Adrenal gland (tissue), 12 donors: ENCODE data around the gene CAMK1D. TPM values are rescaled to one million over a fixed set of nuclear protein-coding genes. Genes with fewer than 3 reads are reported as not detected.

Experiments
- DNase-seq, 7 donors: peaks; one replicate each; pipeline ENCODE4 v3.0.0-alpha.2; 2019 to 2020
- H3K27ac ChIP-seq, 5 donors: fragments of 200-600 bp; sonication (generic) in 4 of 5; 1 replicate in 3 of 5; 2 replicates in 2 of 5; pipeline versions ENCODE4 v1.5.1 to v1.8.0; 2016 to 2020; ENCODE audit warnings: mild to moderate bottlenecking in 1 of 5
- H3K27me3 ChIP-seq: fragments of 200-600 bp; 2 replicates; pipeline ENCODE4 v1.8.0; 2021
- H3K36me3 ChIP-seq, 2 donors: fragments of 200-600 bp; replicated peaks in 1 of 2; 1 replicate in 1 of 2; 2 replicates in 1 of 2; pipeline versions ENCODE4 v1.5.1 to v1.8.0; 2018 to 2022
- H3K4me1 ChIP-seq, 2 donors: fragments of 200-600 bp; replicated peaks in 1 of 2; 1 replicate in 1 of 2; 2 replicates in 1 of 2; pipeline versions ENCODE4 v1.5.1 to v1.8.0; 2018 to 2021
- H3K4me3 ChIP-seq, 4 donors: fragments of 200-600 bp; sonication (generic) in 3 of 4; one replicate each; pipeline ENCODE4 v1.5.1; 2016 to 2018
- H3K9me3 ChIP-seq, 3 donors: fragments of 200-600 bp; sonication (generic) in 1 of 3; replicated peaks in 1 of 3; 1 replicate in 2 of 3; 2 replicates in 1 of 3; pipeline versions ENCODE4 v1.5.1 to v1.8.0; 2016 to 2021
- CTCF ChIP-seq, 6 experiments: fragments of 450-650 bp in 4 of 6; fragments of 200-600 bp in 2 of 6; sonication (generic) in 1 of 6; IDR thresholded peaks; 1 replicate in 5 of 6; 2 replicates in 1 of 6; pipeline versions ENCODE4 v1.5.1 to v1.8.0; 2016 to 2021; ENCODE audit warnings: antibody characterized with exemption in 6 of 6, mild to moderate bottlenecking in 2 of 6, moderate library complexity in 1 of 6
- POLR2A ChIP-seq, 2 donors: fragments of 450-650 bp; IDR thresholded peaks; one replicate each; pipeline ENCODE4 v1.6.1; 2017; ENCODE audit warnings: antibody characterized with exemption in 2 of 2, mild to moderate bottlenecking in 2 of 2, moderate library complexity in 1 of 2
- WGBS, 4 donors: extraction: QIAGEN DNeasy Blood & Tissue Kit in 2 of 4; methylation state at CpG; one replicate each; pipeline versions ENCODE4 v1.1.5 to v1.1.7; 2013 to 2017; 5-methylcytosine and 5-hydroxymethylcytosine counted together
- intact Hi-C, 2 donors: fragments of 100-400 bp; cut with DNase I; formaldehyde crosslinking; loops; one replicate each; pipeline versions ENCODE4 v1.14.1 to v1.15.0; 2022 to 2023
- polyA plus RNA-seq, 3 donors: library from polyadenylated mRNA; stranded (reverse); fragments of 200-250 nt in 2 of 3; fragments of 350-450 nt in 1 of 3; fragmentation: Illumina TruSeq in 1 of 3; extraction: RNeasy Lipid Tissue Mini Kit (QIAGEN cat#74804) in 1 of 3; gene quantifications; one replicate each; pipeline ENCODE4 v1.2.3, GENCODE V29; 2013 to 2014
- total RNA-seq, 9 donors: library from RNA; depleted of rRNA in 4 of 9; stranded (reverse); fragments of >200 nt in 4 of 9; fragments of 120-200 nt in 1 of 9; fragmentation: NEBNext Ultra II Directional in 1 of 9; extraction: Animal tissue kit (Norgen Biotek cat#: 25700) in 1 of 9; gene quantifications; one replicate each; pipeline versions ENCODE4 v1.1.0 to v1.2.4, GENCODE V29; 2013 to 2023
- donor health status: healthy with polysubstance abuse.
- donor health status: Bipolar disorder and iron deficiency.
- donor health status: DM: yes; HTN: yes; CAD: no.
- donor health status: DM: no; HTN: no; CAD: no.
- donor health status: DM: no; HTN: no; CAD: no.
- donor health status: DM: yes; HTN: yes; CAD: no.

The CAMK1D gene
- total and polyA plus RNA-seq, 12 donors = 2.3 to 9.4 (median 6.5) TPM

- H3K4me3 ChIP-seq = no peak overlapping the region
- H3K27me3 ChIP-seq = no peaks in the 10 kb centered on the region
- H3K4me1 ChIP-seq = no peaks in the 10 kb centered on the region
- H3K27ac ChIP-seq = no peak overlapping the region
- TF ChIP-seq CTCF (IDR thresholded peaks at IDR 0.05) (no peak), POLR2A (IDR thresholded peaks at IDR 0.05) (no peak)
- no peaks in the 10 kb centered on the region for H3K36me3 ChIP-seq
- DNase-seq = no peak
- WGBS, 4 donors = 33 to 93% (median 81%) methylated on average over 1 to 5 of the region's 5 CpGs
- intact Hi-C loops = no loop called here
- no peaks in the 10 kb centered on the region for H3K9me3 ChIP-seq
These were observed 121.8 kb downstream of the CAMK1D start for GRCh38 chr10:12471135-12471534.

GRCh38 chr10:12473491-12473890, 124.1 kb downstream of the CAMK1D start:
- Histone ChIP-seq H3K36me3 (no peaks in the 10 kb centered on the region), H3K4me3 (no peak overlapping the region), H3K9me3 (no peaks in the 10 kb centered on the region), H3K27ac (no peak overlapping the region), H3K27me3 (no peaks in the 10 kb centered on the region), H3K4me1 (no peaks in the 10 kb centered on the region)
- WGBS, 4 donors = 90 to 94% (median 92%) methylated on average over 3 to 6 of the region's 6 CpGs
- intact Hi-C loops = no loop called here
- TF ChIP-seq POLR2A (IDR thresholded peaks at IDR 0.05) = no peak
- no peak for DNase-seq

GRCh38 chr10:12474727-12475412, 125.5 kb downstream of the CAMK1D start:
- TF ChIP-seq CTCF (IDR thresholded peaks at IDR 0.05) = no peak
- no peak for TF ChIP-seq POLR2A (IDR thresholded peaks at IDR 0.05)
- WGBS, 4 donors = 90 to 94% (median 92%) methylated on average over 8 of the region's 8 CpGs
- intact Hi-C loops = no loop called here
- DNase-seq = no peak
- no peak overlapping the region for H3K4me3 ChIP-seq
- no peaks in the 10 kb centered on the region for H3K4me1 ChIP-seq
- no peaks in the 10 kb centered on the region for H3K36me3 ChIP-seq
- no peaks in the 10 kb centered on the region for H3K9me3 ChIP-seq
- H3K27ac ChIP-seq = no peak overlapping the region
- H3K27me3 ChIP-seq = no peaks in the 10 kb centered on the region

DNA sequence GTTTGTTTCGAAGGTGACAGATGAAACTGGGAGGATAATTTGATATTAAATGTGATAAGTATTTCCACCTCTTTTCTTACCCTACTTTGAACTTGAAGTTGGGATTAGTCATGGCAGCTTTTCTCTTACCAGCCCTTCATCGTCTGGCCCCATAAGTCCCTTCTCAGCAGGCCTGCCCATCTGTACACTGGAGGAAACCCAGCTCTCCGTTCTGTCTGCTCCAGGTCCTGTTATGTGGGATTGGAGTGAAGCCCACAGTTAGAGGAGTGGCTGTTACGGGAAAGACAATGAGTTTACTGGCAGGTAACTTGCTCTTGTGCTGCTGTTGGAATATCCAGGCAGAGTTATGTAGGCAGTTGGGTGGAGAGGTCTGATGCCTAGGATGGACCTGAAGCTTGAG, 127.3 kb downstream of the CAMK1D start:
- WGBS, 4 donors = 84 to 93% (median 91%) methylated on average over 4 of the region's 4 CpGs
- intact Hi-C loops = no loop called here
- H3K27me3 ChIP-seq = no peaks in the 10 kb centered on the region
- H3K27ac ChIP-seq = no peak overlapping the region
- no peaks in the 10 kb centered on the region for H3K36me3 ChIP-seq
- H3K9me3 ChIP-seq = no peaks in the 10 kb centered on the region
- no peak for DNase-seq
- TF ChIP-seq POLR2A (IDR thresholded peaks at IDR 0.05) (no peak), CTCF (IDR thresholded peaks at IDR 0.05) (no peak)
- no peak overlapping the region for H3K4me3 ChIP-seq
- H3K4me1 ChIP-seq = no peaks in the 10 kb centered on the region

- 92 to 97% (median 93%) methylated on average over 10 to 12 of the region's 12 CpGs for WGBS, 4 donors
- Histone ChIP-seq H3K36me3 (no peaks in the 10 kb centered on the region), H3K9me3 (no peaks in the 10 kb centered on the region), H3K4me3 (no peak overlapping the region), H3K4me1 (no peaks in the 10 kb centered on the region), H3K27ac (no peak overlapping the region), H3K27me3 (no peaks in the 10 kb centered on the region)
- intact Hi-C loops = no loop called here
- no peak for TF ChIP-seq CTCF (IDR thresholded peaks at IDR 0.05)
- TF ChIP-seq POLR2A (IDR thresholded peaks at IDR 0.05) = no peak
- DNase-seq = no peak
These were observed 130.1 kb downstream of the CAMK1D start for GRCh38 chr10:12479437-12479844.
